ENCODE data around the gene FBXL15.

FBXL15 gene, protein sequence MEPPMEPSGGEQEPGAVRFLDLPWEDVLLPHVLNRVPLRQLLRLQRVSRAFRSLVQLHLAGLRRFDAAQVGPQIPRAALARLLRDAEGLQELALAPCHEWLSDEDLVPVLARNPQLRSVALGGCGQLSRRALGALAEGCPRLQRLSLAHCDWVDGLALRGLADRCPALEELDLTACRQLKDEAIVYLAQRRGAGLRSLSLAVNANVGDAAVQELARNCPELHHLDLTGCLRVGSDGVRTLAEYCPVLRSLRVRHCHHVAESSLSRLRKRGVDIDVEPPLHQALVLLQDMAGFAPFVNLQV

DNA sequence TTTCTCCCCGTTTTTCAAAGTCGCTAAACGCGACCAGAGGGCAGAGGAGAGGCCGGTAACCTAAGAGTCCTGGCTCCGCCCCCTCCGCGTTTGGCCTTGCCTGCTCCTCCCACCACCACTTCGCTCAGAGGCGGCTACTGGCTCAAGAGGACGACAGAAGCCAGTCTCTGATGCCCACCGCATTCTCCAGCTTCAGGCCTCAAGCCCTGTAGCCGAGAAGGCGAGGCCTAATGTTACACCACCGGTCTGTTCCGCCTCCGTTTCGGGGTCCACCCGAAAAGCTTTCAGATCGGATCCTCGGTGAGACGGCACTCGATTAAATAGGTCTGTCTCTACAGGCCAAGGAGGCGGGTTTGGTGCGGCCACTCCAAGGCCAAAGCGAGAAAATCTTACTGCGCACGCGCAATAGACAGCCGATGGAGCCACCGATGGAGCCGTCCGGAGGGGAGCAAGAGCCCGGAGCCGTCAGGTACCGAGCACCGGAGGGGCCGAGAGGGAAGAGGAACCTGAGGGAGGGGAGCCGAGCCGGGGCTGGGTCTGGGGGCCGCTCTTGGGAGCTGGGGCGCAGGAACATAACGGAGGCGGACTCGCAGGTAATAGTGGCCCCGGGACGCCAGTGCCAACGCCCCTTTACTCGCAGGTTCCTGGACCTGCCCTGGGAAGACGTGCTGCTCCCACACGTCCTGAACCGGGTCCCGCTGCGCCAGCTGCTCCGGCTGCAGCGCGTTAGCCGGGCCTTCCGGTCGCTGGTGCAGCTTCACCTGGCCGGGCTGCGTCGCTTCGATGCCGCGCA is at the start of gene FBXL15:
FBXL15 (plus strand) TSS at position 123 of the 793 bp plus-strand sequence; CDS start at position 417, 294 bp downstream.
- DNase-seq = peak; percentile 93

DNA sequence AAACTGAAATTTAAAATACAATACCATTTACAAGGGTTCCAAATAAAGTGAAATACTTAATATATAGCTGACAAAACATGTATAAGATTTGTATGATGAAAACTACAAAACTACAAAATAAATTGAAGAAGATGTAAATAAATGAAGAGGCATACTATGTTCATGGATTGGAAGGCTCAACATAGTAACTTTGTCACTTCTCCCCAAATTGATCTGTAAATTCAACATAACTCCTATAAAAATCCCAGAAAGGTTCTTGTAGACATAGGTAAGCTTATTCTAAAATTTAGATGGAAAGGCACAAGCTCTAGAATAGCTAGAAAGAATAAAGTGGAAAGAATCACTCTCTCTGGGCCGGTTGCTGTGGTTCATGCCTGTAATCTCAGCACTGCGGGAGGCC is 49.3 kb upstream of the FBXL15 start:
- DNase-seq = no peak

DNA sequence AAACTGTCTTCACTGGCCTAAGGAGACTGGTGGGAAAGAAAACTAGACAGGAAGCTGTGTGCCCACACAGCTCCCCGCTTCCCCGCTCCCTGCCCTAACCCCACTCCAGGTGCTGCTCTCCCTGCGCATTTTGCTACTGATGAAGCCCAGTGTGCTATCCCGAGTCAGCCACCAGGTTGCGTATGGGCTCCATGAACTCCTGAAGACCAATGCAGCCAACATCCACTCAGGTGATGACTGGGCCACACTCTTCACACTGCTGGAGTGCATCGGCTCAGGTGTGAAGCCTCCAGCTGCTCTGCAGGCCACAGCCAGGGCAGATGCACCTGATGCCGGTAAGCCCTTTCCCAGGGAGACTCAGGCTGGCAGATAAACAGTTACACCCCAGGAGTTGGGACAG is 45.4 kb upstream of the FBXL15 start:
- DNase-seq = no peak

DNA sequence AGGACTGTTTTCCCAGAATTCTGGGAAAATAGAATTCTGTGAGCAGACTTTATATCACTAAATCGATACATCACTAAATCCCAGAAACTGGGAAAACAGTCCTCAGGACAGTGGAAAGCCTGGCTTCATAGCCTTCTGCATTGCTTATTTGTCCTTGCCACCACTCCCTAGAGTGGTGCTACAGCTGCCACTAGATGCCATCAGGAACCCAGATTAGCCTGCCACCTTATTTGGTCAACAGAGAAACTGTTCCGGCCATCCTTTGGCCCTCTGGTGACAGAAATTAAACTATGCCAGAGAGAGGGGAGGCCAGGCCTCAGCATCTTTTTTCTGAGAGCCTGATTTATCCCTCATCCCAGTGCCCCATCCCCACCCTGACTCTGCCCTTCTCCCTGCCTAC is 44.8 kb upstream of the FBXL15 start:
- no peak for DNase-seq

DNA sequence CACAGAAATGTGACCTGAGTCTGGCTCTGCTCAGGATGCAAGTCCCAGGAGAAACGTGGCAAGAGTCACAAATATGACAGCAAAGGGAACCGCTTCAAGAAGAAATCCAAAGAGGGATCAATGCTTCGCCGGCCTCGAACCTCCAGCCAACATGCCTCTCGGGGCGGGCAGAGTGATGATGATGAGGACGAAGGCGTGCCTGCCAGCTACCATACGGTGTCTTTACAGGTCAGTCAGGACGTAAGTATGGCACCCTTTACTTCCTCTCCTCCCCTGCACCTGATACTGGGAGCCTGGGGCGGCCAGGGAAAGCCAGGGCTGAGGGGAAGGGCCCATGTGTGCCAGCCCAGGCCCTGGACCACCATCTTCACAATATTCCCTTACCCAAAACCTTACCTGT is 43.7 kb upstream of the FBXL15 start:
- no peak for DNase-seq

DNA sequence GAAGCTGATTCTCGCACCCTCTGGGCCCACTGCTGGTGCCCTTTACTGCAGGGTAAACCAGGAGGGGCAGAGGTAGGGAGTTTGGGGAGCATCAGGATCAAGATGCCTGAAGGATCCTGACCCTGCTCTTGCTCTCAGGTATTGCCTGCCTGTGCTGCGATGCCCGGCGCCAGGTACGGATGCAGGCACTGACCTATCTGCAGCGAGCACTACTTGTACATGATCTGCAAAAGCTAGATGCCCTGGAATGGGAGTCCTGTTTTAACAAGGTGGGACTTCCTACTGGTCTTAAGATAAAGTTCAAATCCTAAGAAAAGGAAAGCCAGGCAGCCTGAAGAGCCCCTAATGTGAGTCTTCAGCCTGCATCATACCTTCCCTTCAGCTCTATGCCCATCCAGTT is 41.3 kb upstream of the FBXL15 start:
- DNase-seq = no peak

DNA sequence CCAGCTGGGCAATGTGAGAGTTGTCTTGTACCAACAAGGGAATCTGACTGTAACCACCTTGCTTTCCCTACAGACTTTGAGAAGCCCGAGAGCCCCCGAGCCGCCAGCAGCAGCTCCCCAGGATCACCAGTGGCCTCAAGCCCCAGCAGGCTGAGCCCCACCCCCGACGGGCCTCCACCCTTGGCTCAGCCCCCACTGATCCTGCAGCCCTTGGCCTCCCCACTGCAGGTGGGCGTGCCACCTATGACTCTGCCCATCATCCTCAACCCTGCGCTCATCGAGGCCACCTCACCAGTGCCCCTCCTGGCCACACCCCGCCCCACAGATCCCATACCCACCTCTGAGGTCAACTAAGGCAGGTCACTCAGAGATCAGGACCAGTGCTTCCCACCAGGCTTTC is 38.7 kb upstream of the FBXL15 start:
- DNase-seq = no peak

DNA sequence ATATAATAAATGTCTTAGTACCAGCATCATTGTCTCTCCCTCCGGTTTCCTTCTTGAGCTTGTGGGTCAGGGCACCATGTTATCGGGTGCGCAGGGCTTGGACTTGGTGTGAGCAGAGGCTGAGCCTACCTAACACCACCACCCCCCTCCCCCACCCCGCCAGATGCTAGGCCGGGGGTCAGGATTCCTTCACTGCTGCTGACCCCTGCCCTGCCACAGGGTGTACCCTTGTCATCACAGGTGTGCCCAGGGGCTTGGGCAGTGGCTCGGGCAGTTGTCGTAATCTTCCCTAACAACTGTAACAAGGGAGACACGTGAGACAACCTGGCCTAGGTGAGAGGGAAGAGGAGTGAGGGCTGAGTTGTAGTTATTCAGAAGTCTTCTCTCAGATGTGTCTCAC is 37.8 kb upstream of the FBXL15 start:
- DNase-seq = no peak

DNA sequence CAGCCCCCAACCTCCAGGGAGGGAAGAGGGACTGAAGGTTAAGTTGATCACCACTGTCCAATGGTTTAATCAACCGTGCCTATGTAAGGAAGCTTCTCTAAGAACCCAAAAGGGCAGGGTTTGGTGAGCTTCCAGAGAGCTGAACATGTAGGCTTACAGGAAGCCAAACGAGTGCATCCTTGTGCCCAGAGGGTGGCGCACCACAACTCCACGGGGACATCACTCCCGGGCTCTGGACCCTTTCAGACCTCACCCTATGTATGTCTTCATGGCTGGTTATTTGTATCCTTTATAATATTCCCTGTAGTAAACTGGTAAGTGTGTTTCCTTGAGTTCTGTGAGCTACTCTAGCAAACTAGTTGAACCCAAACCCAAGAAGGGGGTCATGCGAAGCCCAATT is 36.6 kb upstream of the FBXL15 start:
- DNase-seq = no peak

DNA sequence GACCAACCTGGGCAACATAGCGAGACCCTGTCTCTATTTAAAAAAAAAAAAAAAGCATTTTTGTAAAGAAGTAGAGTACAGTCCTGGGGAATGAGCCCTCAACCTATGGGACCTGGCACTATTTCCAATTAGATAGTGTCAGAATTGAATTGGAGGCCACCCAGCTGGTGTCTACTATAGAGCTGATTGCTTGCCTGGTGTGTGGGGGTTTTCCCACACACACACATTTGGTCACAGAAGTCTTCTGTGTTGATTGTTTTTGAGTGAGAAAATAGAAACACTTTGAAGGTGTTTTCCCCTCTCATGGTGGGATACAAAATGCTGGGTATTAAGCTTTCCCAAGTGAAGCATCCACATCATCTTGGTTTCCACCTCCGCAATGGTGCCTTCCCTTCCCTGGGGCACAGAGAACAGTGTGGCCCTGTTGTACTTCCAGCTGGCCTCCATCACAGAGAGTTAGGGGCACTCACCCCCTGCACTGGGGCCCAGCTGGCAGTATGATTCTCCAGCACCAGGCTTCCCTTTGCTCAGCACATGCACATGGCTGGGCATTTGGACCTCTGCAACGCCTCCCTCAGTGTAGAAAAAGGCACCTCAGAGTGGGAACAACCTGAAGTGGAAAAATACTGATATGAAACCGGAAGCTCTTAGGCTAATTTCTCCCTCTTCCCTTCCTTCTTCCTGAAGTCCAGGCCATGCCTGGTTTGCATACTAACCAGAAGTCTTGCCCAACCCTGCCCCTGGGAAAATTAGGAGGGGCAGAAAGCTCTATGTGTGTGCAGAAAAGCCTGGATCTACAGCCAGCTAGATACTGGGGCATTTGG is 35.8 kb upstream of the FBXL15 start:
- no peak for DNase-seq

DNA sequence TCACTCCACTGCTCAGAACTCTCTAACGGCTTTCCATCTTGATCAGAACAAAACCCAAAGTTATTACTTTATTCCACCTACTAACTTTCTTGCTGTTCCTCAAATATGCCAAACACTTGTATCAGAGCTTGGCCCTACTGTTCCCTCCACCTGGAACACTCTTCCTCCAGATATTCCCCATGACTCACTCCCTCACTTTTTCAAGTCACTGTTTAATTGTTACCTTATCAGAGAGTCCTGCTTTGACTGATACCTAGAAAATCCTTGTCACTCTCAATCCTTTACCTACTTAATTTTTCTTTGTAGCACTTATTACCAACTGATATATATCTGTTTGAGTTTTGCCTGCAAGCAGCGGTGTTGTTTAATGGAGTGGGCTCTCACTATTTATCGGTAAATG is 30.7 kb upstream of the FBXL15 start:
- DNase-seq = no peak

DNA sequence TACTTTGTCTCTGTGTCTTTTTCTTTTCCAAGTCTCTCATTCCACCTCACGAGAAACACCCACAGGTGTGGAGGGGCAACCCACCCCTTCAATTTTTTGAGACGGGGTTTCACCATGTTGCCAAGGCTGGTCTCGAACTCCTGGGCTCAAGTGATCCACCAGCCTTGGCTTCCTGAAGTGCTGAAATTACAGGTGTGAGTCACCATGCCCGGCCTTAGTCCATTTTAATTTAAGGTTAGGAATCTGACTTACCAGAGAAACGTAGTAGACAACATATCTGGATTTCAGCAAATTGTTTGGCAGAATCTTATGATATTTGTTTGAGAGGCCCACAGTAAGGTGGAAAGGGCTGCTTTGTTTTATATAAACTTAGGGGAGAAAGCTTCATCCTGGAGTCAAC is 28.3 kb upstream of the FBXL15 start:
- DNase-seq = no peak

DNA sequence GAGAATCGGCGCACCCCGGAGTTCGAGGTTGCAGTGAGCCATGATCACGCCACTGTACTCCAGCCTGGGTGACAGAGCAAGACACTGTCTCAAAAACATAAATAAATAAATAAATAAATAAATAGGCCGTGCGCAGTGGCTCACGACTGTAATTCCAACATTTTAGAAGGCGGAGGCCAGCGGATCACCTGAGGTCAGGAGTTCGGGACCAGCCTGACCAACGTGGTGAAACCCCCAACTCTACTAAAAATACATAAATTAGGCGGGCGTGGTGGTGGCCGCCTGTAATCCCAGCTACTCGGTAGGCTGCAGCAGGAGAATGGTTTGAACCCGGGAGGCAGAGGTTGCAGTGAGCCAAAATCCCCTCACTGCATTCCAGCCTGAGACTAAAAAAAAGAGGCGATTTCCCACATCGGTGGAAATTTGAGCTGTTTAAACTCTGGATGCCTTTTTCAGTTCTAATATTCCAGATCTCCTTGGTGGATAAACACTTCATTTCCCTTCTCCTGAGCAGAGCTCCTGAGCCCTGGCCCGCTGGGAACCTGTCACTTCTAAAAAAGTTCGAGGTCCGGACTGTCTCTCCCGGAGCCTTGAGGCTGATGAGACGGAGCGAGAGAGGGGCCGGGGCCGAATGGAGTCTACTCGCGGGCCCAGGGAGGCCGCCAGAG is 27.1 kb upstream of the FBXL15 start:
- DNase-seq = peak; percentile 17

DNA sequence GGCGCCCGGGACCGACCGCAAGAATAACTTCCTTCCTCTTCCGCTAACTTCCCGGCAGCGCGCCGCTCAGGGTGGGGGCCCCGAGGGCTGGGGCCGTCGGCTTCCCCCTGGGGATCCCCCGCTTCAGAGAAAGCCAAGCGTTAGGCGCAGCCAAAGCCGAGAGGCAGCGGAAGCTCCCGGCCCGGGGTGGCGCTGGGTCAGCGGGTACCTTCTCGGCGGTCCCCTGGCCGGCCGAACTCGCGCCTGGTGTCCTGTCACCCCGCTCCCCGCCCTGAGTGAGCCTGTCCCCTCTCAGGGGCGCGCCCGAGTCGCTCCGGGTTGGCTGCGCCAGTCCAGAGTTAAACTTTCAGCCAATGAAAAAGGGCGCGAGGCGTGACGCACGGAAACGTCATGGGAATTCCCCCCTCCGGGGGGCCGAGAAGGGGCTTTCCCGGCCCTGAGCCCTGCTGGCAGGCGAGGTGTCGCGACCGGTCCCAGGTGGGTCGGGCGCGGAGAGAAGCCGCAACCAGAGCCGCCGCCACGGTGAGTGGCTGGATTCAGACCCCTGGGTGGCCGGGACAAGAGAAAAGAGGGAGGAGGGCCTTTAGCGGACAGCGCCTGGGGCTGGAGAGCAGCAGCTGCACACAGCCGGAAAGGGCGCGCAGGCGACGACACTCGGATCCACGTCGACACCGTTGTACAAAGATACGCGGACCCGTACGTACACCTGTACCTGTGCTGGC is 26.4 kb upstream of the FBXL15 start:
- peak; percentile 26 for DNase-seq

DNA sequence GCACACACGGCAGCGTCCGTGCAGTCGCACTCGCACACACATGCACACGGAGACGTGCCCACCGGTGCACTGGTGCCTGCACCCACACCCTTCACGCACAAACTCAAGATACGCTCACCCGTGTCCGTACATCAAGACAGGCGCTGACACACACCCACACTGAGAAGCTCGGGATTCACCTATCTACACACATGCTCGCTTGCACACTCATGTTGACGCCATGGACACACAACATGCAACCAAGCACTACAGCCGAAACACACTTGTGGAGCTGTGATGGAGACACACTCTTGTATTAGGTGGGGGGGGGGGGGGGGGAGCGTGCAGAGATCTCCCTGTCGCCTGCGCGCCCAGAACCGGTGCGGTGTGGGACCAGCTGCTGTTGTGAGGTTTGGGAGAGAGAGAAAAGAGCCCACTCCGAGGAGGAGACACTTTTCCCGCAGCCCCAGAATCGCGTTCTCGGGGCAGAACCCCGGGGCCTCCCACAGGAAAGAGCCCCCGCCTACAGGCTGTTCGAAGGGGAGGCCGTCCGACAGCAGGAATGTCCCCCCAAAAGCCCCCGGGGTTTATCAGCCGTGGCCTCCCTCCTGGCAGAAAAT is 25.7 kb upstream of the FBXL15 start:
- DNase-seq = no peak

DNA sequence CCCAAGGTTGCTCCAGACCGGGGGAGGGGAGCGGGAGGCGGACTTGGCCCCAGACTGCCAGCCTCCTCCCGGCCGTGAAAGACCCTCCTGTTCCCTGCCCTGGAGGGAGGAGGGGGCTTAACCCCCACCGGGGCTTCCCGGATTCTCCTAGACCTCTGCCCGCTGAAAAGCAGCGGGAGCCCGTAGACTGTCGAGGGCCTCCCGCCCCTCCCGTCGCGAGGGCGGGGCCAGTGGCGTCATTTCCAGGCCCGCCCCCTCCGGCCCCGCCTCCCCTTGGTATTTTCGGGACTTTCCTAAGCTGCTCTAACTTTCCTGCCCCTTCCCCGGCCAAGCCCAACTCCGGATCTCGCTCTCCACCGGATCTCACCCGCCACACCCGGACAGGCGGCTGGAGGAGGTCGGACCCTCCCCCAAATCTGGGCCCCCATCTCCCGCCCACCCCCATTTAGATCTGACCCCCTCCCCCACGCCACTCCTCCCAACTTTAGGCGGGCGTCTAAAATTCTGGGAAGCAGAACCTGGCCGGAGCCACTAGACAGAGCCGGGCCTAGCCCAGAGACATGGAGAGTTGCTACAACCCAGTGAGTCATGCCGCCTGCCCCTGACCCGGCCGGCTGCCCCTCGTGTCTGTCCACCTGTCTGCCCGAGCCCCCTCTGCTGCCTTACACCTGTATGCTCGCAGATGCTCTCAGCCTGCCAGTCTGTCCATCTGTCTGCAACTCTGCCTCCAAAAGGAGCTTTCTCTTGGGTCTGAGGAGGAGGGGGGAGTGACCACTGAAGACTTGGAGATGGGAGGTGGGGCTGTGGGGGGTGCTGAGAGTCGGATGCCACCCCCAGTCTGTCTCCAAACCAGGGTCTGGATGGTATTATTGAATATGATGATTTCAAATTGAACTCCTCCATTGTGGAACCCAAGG is 25.0 kb upstream of the FBXL15 start, which contains the start of gene NFKB2:
NFKB2 (plus strand) TSS at position 306 of the 917 bp plus-strand sequence; CDS start at position 561, 255 bp downstream.
- peak; percentile 27 for DNase-seq

DNA sequence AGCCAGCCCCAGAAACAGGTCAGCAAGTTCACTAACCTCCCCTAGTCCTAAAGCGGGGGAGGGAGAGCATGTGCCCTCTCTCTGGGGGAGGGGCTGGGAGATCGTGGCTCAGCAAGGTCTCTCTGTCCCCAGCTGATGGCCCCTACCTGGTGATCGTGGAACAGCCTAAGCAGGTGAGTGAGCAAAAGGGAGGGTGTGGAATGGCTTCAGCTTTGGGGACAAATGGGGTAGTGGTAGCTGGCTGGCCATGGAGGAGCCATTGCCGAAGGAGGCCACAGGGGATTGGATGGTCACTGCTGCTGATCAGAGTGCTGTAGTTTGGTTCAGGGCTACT is 24.4 kb upstream of the FBXL15 start:
- no peak for DNase-seq

DNA sequence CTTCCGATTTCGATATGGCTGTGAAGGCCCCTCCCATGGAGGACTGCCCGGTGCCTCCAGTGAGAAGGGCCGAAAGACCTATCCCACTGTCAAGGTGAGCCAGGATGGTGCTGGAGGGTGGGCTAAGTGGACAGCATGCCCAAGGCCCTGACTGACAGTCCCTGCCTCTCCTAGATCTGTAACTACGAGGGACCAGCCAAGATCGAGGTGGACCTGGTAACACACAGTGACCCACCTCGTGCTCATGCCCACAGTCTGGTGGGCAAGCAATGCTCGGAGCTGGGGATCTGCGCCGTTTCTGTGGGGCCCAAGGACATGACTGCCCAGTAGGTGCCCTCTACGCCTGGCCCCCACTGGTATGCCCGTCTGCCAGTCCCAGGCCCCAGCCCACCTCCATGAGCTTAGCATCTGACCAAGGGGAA is 23.9 kb upstream of the FBXL15 start:
- DNase-seq = no peak

DNA sequence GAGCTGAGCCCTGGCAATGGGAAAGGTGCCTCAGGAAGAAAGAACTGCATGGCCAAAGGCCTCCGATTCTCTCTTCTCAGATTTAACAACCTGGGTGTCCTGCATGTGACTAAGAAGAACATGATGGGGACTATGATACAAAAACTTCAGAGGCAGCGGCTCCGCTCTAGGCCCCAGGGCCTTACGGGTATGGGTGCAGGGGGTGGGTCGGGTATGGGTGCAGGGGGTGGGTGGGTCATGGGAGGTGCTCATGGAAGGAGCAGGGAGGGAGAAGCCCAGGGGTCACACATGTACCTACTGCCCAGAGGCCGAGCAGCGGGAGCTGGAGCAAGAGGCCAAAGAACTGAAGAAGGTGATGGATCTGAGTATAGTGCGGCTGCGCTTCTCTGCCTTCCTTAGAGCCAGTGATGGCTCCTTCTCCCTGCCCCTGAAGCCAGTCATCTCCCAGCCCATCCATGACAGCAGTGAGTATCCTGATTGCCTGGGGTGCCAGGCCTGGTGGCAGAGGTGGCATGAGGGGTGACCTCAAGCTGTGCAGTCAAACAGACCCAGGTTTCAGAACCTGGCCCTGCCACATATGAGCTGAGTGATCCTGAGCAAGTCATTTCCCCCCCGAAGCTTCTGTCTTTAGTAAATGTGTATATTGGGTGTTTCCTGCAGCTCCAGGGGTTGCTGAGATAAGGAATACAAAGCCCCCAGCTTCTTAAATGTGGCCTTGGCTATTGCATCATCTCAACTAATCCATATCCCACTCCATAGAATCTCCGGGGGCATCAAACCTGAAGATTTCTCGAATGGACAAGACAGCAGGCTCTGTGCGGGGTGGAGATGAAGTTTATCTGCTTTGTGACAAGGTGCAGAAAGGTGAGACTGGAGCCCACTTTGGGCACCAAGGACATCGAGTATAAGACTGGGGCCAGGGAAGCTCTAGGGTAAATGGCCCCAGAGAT is 23.1 kb upstream of the FBXL15 start:
- DNase-seq = no peak

Data from NCI-H1092 treated with DMSO at 0.1 percent for 48 hours (cell line).